ENCODE results near the gene CTSW. TPM values are rescaled to one million over a fixed set of nuclear protein-coding genes. Genes with fewer than 3 reads are reported as not detected.

Gene CTSW
- total RNA-seq (2022; extraction: Qiagen RNA extraction) = 0.06 to 0.13 TPM (median 0.09 TPM) in 3 of 5 replicates, not detected in the others

GRCh38 chr11:65879617-65880016, at the start of gene CTSW:
TSS of gene CTSW (plus strand) at chr11:65879837. CDS start at chr11:65879855, 18 bp downstream.

GRCh38 chr11:65833297-65834030, 46.2 kb upstream of the CTSW start, which contains the start of gene SNX32:
TSS of gene SNX32 (plus strand) at chr11:65833963. CDS start at chr11:65834066, 103 bp downstream.

GRCh38 chr11:65857853-65858680, 21.6 kb upstream of the CTSW start, which contains the start of gene CFL1:
TSS of gene CFL1 (minus strand) at chr11:65858180. CDS start at chr11:65858099, 81 bp downstream.

GRCh38 chr11:65860278-65861164, 19.1 kb upstream of the CTSW start, which contains the start of gene MUS81:
TSS of gene MUS81 (plus strand) at chr11:65860433. CDS start at chr11:65860754, 321 bp downstream.

GRCh38 chr11:65872586-65873317, 6.9 kb upstream of the CTSW start, which contains the start of gene EFEMP2:
TSS of gene EFEMP2 (minus strand) at chr11:65872800. CDS start at chr11:65872354, 446 bp downstream.

GRCh38 chr11:65888163-65888814, 8.7 kb downstream of the CTSW start, which contains the start of gene FIBP:
TSS of gene FIBP (minus strand) at chr11:65888471. CDS start at chr11:65888418, 53 bp downstream.

GRCh38 chr11:65890324-65891218, 10.9 kb downstream of the CTSW start, which contains the start of gene CCDC85B:
TSS of gene CCDC85B (plus strand) at chr11:65890673. CDS start at chr11:65890784, 111 bp downstream.

GRCh38 chr11:65900125-65900898, 20.7 kb downstream of the CTSW start, which contains the start of gene FOSL1:
TSS of gene FOSL1 (minus strand) at chr11:65900388. CDS start at chr11:65900339, 49 bp downstream.

GRCh38 chr11:65918211-65919140, 38.8 kb downstream of the CTSW start, which contains the start of gene C11orf68:
TSS of gene C11orf68 (minus strand) at chr11:65919062. CDS start at chr11:65919031, 31 bp downstream.

GRCh38 chr11:65919141-65919572, 39.5 kb downstream of the CTSW start, which contains the start of gene DRAP1:
TSS of gene DRAP1 (plus strand) at chr11:65919426. CDS start at chr11:65919502, 76 bp downstream.

Other genes with a start within 250 kb of the CTSW start
- 12.9 to 19.7 TPM (median 16.4 TPM) in 5 replicates for gene SIPA1, start 241.7 kb upstream of the CTSW start, total RNA-seq (2022; extraction: Qiagen RNA extraction)
- 66.4 to 76.8 TPM (median 74.4 TPM) in 5 replicates for gene RELA, start 216.9 kb upstream of the CTSW start, total RNA-seq (2022; extraction: Qiagen RNA extraction)
- 41.2 to 52.5 TPM (median 50.4 TPM) in 5 replicates for gene KAT5, start 167.6 kb upstream of the CTSW start, total RNA-seq (2022; extraction: Qiagen RNA extraction)
- gene RNASEH2C, start 159.0 kb upstream of the CTSW start, total RNA-seq (2022; extraction: Qiagen RNA extraction) = 23.6 to 51.8 TPM (median 47.4 TPM) in 5 replicates
- 8.5 to 11.9 TPM (median 10.8 TPM) in 5 replicates for gene AP5B1, start 98.9 kb upstream of the CTSW start, total RNA-seq (2022; extraction: Qiagen RNA extraction)
- gene OVOL1, start 92.8 kb upstream of the CTSW start, total RNA-seq (2022; extraction: Qiagen RNA extraction) = 0.03 to 0.13 TPM (median 0.08 TPM) in 3 of 5 replicates, not detected in the others
- 0.06 to 0.11 TPM (median 0.08 TPM) in 3 of 5 replicates, not detected in the others for gene SNX32, start 45.9 kb upstream of the CTSW start, total RNA-seq (2022; extraction: Qiagen RNA extraction)
- gene CFL1, start 21.7 kb upstream of the CTSW start, total RNA-seq (2022; extraction: Qiagen RNA extraction) = 1,998 to 2,345 TPM (median 2,265 TPM) in 5 replicates
- gene MUS81, start 19.4 kb upstream of the CTSW start, total RNA-seq (2022; extraction: Qiagen RNA extraction) = 24.8 to 34.3 TPM (median 33.8 TPM) in 5 replicates
- 0.78 to 1.3 TPM (median 0.94 TPM) in 5 replicates for gene EFEMP2, start 7.0 kb upstream of the CTSW start, total RNA-seq (2022; extraction: Qiagen RNA extraction)
- gene FIBP, start 8.6 kb downstream of the CTSW start, total RNA-seq (2022; extraction: Qiagen RNA extraction) = 70.0 to 85.8 TPM (median 82.0 TPM) in 5 replicates
- gene CCDC85B, start 10.8 kb downstream of the CTSW start, total RNA-seq (2022; extraction: Qiagen RNA extraction) = 18.2 to 42.2 TPM (median 39.0 TPM) in 5 replicates
- 97.6 to 169 TPM (median 123 TPM) in 5 replicates for gene FOSL1, start 20.6 kb downstream of the CTSW start, total RNA-seq (2022; extraction: Qiagen RNA extraction)
- 36.2 to 49.2 TPM (median 42.8 TPM) in 5 replicates for gene C11orf68, start 39.2 kb downstream of the CTSW start, total RNA-seq (2022; extraction: Qiagen RNA extraction)
- 154 to 246 TPM (median 196 TPM) in 5 replicates for gene DRAP1, start 39.6 kb downstream of the CTSW start, total RNA-seq (2022; extraction: Qiagen RNA extraction)
- not detected in 5 replicates for gene TSGA10IP, start 65.6 kb downstream of the CTSW start, total RNA-seq (2022; extraction: Qiagen RNA extraction)
- gene SART1, start 81.9 kb downstream of the CTSW start, total RNA-seq (2022; extraction: Qiagen RNA extraction) = 43.5 to 63.3 TPM (median 54.0 TPM) in 5 replicates
- gene EIF1AD, start 122.3 kb downstream of the CTSW start, total RNA-seq (2022; extraction: Qiagen RNA extraction) = 36.3 to 54.2 TPM (median 37.8 TPM) in 5 replicates
- 350 to 491 TPM (median 479 TPM) in 5 replicates for gene BANF1, start 122.7 kb downstream of the CTSW start, total RNA-seq (2022; extraction: Qiagen RNA extraction)
- gene CST6, start 132.2 kb downstream of the CTSW start, total RNA-seq (2022; extraction: Qiagen RNA extraction) = not detected in 5 replicates
- 0.98 to 1.4 TPM (median 1.3 TPM) in 5 replicates for gene CATSPER1, start 146.6 kb downstream of the CTSW start, total RNA-seq (2022; extraction: Qiagen RNA extraction)
- gene GAL3ST3, start 169.3 kb downstream of the CTSW start, total RNA-seq (2022; extraction: Qiagen RNA extraction) = not detected in 5 replicates
- gene SF3B2, start 172.5 kb downstream of the CTSW start, total RNA-seq (2022; extraction: Qiagen RNA extraction) = 162 to 202 TPM (median 169 TPM) in 5 replicates
- 57.6 to 92.8 TPM (median 81.4 TPM) in 5 replicates for gene PACS1, start 190.4 kb downstream of the CTSW start, total RNA-seq (2022; extraction: Qiagen RNA extraction)

Measured in A549 treated with Hydrocortisone at 1 μM for 4 hours (cell line).